GM04503 (cell line): ENCODE measurements around the gene MMEL1.
"Not testable (repeated sequence)": the region's sequence is repeated elsewhere in the genome, so short reads cannot be mapped to it uniquely, and the experiment has no call there.

Experiments
- DNase-seq: peaks from one replicate; pipeline ENCODE4 v3.0.0-alpha.2; 2012; ENCODE audit warnings: low read depth

MMEL1 gene, protein sequence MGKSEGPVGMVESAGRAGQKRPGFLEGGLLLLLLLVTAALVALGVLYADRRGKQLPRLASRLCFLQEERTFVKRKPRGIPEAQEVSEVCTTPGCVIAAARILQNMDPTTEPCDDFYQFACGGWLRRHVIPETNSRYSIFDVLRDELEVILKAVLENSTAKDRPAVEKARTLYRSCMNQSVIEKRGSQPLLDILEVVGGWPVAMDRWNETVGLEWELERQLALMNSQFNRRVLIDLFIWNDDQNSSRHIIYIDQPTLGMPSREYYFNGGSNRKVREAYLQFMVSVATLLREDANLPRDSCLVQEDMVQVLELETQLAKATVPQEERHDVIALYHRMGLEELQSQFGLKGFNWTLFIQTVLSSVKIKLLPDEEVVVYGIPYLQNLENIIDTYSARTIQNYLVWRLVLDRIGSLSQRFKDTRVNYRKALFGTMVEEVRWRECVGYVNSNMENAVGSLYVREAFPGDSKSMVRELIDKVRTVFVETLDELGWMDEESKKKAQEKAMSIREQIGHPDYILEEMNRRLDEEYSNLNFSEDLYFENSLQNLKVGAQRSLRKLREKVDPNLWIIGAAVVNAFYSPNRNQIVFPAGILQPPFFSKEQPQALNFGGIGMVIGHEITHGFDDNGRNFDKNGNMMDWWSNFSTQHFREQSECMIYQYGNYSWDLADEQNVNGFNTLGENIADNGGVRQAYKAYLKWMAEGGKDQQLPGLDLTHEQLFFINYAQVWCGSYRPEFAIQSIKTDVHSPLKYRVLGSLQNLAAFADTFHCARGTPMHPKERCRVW

DNA sequence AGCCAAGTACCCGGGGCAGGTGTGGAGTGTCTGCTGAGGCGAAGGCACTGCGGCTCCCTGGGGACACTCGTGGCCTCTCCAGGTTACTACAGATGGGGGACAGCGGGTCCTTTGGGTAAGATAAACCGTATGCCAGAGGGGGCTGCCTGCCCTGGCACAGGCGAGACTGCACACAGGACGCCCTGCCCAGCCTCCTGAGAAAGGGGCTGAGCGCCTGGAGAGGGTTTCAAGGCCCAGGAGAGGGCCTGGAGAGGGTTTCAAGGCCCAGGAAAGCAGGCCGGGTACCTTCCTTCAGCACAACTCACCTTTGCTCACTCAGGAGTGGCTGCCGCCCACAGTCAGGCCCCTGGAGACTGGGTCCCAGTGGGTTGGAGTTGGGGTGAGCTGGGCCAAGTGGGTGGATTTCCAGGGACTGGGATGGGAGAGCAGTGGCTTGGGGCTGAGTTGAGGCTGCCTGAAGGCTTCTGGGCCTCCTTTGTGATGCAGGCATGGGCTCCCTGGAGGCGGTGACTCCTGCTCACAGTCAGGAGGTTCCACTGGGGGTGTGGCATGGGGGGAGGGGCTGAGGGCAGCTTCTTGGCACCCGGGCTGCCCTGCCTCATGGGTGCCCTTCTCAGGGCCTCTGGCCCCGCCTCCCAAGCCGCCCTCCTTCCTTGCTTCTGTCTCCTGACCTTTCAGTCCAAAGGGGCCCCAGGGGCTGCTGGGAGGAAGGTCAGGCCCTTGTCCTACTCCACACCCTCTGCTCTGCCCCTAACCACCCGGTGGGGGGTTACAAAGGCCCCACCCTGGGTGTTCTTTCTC, at the start of gene MMEL1:
TSS of gene MMEL1 (minus strand) at position 456 of the 801 bp plus-strand sequence. CDS start 3,532 bp downstream, outside the sequence.
- DNase-seq: no peak

DNA sequence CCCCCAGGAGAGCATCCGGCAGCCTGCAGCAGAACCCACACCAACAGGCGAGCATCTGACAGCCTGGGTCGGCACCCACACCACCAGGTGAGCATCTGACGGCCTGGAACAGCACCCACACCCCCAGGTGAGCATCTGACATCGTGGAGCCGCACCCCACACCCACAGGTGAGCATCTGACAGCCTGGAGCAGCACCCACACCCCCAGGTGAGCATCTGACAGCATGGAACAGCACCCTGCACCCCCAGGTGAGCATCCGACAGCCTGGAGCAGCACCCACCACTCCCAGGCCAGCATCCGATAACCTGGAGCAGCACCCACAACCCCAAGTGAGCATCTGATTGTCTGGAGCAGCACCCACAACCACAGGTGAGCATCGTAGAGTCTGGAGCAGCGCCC, 43.9 kb upstream of the MMEL1 start:
- not testable (repeated sequence) for DNase-seq

DNA sequence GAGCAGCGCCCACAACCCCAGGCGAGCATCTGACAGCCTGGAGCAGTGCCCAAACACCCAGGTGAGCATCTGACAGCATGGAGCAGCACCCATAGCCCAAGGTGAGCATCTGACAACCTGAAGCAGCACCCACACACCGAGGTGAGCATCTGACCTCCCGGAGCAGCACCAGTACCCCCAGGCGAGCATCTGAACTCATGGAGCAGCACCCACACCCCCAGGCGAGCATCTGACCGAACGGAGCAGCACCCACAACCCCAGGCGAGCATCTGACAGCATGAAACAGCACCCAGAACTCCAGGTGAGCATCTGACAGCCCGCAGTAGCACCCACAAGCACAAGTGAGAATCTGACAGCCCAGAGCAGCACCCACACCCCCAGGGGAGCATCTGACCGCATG, 38.8 kb upstream of the MMEL1 start:
- DNase-seq: not testable (repeated sequence)

DNA sequence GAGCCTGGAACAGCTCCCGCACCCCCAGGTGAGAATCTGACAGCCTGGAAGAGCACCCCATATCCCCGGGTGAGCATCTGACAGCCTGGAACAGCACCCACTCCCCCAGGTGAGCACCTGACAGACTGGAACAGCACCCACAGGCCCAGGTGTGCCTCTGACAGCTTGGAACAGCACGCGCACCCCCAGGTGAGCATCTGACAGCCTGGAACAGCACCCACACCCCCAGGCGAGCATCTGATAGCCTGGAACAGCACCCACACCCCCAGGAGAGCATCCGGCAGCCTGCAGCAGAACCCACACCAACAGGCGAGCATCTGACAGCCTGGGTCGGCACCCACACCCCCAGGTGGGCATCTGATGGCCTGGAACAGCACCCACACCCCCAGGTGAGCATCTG, 27.0 kb upstream of the MMEL1 start:
- DNase-seq: not testable (repeated sequence)

DNA sequence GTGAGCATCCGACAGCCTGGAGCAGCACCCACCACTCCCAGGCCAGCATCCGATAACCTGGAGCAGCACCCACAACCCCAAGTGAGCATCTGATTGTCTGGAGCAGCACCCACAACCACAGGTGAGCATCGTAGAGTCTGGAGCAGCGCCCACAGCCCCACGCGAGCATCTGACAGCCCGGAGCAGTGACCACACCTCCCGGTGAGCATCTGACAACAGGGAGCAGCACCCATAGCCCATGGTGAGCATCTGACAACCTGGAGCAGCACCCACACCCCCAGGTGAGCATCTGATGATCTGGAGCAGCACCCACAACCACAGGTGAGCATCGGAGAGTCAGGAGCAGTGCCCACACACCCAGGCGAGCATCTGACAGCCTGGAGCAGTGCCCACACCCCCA, 25.1 kb upstream of the MMEL1 start:
- not testable (repeated sequence) for DNase-seq

DNA sequence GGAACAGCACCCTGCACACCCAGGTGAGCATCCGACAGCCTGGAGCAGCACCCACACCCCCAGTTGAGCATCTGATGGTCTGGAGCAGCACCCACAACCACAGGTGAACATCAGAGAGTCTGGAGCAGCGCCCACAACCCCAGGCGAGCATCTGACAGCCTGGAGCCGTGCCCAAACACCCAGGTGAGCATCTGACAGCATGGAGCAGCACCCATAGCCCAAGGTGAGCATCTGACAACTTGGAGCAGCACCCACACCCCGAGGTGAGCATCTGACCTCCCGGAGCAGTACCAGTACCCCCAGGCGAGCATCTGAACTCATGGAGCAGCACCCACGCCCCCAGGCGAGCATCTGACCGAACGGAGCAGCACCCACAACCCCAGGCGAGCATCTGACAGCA, 24.3 kb upstream of the MMEL1 start:
- DNase-seq: not testable (repeated sequence)

DNA sequence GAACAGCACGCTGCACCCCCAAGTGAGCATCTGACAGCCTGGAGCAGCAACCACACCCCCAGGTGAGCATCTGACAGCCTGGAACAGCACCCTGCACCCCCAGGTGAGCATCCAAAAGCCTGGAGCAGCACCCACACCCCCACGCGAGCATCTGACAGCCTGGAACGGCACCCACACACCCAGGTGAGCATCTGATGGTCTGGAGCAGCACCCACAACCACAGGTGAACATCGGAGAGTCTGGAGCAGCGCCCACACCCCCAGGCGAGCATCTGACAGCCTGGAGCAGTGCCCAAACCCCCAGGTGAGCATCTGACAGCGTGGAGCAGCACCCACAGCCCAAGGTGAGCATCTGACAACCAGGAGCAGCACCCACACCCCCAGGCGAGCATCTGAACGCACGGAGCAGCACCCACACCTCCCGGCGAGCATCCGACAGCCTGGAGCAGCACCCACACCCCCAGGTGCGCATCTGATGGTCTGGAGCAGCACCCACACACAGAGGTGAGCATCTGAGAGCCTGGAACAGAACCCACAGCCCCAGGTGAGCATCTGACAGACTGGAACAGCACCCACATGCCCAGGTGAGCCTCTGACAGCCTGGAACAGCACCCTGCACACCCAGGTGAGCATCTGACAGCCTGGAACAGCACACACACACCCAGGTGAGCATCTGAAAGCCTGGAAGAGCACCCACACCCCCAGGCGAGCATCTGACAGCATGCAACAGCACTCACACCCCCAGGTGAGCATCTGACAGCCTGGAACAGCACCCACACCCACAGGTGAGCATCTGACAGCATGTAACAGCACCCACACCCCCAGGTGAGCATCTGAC, 23.0 kb upstream of the MMEL1 start:
- DNase-seq: not testable (repeated sequence)

DNA sequence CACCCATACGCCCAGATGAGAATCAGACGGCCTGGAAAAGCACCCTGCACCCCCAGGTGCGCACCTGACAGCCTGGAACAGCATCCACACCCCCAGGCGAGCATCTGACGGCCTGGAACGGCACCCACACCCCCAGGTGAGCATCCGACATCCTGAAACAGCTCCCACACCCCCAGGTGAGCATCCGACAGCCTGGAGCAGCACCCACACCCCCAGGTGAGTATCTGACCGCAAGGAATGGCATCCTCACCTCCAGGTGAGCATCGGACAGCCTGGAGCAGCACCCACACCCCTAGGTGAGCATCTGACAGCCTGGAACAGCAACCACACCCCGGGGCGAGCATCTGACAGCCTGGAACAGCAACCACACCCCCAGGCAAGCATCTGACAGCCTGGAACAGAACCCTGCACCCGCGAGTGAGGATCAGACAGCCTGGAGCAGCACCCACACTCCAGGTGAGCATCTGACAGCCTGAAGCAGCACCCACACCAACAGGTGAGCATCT, 21.7 kb upstream of the MMEL1 start:
- DNase-seq: not testable (repeated sequence)

DNA sequence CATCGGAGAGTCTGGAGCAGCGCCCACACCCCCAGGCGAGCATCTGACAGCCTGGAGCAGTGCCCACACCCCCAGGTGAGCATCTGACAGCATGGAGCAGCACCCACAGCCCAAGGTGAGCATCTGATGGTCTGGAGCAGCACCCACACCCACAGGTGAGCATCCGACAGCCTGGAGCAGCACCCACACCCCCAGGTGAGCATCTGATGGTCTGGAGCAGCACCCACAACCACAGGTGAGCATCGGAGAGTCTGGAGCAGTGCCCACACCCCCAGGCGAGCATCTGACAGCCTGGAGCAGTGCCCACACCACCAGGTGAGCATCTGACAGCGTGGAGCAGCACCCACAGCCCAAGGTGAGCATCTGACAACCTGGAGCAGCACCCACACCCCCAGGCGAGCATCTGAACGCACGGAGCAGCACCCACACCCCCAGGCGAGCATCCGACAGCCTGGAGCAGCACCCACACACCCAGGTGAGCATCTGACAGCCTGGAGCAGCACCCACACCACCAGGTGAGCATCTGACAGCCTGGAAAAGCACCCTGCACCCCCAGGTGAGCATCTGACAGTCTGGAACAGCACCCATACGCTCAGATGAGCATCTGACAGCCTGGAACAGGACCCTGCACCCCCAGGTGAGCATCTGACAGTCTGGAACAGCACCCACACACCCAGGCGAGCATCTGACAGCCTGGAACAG, 21.1 kb upstream of the MMEL1 start:
- DNase-seq: not testable (repeated sequence)

DNA sequence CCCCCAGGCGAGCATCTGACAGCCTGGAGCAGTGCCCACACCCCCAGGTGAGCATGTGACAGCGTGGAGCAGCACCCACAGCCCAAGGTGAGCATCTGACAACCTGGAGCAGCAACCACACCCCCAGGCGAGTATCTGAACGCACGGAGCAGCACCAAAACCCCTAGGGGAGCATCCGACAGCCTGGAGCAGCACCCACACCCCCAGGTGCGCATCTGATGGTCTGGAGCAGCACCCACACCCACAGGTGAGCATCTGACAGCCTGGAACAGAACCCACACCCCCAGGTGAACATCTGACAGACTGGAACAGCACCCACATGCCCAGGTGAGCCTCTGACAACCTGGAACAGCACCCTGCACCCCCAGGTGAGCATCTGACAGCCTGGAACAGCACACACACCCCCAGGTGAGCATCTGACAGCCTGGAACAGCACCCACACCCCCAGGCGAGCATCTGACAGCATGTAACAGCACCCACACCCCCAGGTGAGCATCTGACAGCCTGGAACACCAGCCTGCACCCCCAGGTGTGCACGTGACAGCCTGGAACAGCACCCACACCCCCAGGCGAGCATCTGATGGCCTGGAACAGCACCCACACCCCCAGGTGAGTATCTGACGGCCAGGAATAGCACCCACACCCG, 20.2 kb upstream of the MMEL1 start:
- DNase-seq: not testable (repeated sequence)

DNA sequence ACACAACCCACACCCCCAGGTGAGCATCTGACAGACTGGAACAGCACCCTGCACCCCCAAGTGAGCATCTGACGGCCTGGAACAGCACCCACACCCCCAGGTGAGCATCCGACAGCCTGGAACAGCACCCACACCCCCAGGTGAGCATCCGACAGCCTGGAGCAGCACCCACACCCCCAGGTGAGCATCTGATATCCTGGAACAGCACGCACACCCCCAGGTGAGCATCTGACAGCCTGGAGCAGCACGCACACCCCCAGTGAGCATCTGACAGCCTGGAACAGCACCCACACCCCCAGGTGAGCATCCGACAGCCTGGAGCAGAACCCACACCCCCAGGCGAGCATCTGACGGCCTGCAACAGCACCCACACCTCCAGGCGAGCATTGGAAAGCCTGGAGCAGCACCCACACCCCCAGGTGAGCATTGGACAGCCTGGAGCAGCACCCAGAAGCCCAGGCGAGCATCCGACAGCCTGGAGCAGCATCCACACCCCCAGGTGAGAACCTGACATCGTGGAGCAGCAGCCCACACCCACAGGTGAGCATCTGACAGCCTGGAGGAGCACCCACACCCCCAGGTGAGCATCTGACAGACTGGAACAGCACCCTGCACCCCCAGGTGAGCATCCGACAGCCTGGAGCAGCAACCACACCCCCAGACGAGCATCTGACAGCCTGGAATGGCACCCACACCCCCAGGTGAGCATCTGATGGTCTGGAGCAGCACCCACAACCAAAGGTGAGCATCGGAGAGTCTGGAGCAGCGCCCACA, 19.5 kb upstream of the MMEL1 start:
- DNase-seq: not testable (repeated sequence)

DNA sequence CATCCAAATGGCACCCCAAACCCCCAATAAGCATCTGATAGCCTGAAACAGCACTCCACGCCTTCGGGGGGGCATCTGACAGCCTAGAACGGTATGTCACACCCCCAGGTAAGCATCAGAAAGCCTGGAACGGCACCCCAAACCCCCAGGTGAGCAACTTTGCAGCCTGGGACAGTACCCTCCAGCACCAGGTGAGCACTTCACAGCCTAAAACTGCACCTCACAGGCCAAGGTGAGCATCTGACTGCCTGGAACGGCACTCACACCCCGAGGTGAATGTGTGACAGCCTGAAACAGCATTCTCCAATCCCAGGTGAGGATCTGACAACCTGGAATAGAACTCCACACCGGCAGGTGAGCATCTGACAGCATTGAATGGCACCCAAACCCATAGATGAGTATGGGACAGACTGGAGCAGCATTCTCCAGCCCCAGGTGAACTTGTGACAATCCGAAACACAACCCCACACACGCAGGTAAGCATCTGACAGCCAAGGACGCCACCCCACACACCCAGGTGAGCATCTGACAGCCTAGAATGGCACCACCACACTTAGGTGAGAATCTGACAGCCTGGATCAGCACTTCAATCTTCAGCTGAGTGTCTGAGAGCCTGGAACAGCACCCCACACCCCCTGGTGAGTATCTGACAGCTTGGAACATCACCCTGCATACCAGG, 18.3 kb upstream of the MMEL1 start:
- no peak for DNase-seq

DNA sequence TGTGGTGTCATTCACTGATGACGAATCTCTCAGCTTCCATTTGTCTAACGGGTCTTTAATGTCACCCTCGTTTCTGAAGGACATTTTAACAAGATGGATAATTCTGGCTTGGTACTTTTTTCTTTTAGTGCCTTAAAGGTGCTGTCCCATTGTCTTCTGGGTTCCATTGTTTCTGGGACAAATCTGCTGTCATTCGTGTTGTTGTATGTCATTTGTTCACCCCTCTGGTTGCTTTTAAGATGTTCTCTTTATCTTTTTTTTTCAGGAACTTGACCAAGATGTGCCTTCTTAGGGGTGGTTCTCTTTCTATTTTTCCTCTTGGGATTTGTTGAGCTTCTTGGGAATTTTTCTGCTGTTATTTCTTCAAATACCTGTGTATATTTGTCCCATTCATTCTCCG, 14.0 kb upstream of the MMEL1 start:
- DNase-seq: no peak

DNA sequence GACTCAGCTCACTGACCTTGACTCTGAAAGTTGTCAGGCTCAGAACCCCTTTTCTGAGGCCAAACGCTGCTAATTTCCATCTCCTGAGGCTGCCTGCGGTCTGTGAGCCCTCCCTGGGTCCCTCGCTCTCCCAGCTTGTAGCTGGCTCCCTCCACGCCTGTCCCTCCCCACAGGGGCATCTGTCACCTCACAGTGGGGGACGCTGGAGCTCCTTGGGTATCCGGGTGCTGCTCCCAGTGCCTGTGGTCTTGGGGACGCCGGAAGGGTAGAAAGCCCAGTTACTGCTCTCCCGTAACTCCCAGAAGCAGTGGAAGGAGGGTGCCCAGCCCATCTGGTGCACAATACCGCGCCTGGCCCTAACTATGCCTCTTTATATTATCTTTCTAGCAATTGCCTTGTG, 13.0 kb upstream of the MMEL1 start:
- no peak for DNase-seq

DNA sequence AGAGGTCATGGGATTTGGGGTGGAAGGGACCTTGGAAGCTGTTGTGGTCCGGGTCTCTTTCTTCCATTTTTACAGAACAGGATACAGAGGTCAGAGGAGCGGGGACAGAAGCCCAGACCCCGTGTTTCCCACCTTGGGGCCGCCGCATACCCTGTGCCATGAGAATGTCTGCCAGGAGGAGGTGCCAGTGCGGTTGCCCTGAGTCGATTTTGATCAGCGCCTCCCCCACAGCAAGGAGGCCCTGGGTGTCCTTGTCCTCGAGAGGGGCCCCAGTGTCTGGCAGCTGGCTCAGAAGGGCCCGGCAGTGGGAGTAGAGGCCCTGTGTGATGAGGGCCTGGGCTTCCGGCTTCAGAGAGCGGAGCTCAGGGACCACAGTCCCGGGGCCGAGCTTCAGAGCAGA, 12.3 kb upstream of the MMEL1 start:
- DNase-seq: no peak

DNA sequence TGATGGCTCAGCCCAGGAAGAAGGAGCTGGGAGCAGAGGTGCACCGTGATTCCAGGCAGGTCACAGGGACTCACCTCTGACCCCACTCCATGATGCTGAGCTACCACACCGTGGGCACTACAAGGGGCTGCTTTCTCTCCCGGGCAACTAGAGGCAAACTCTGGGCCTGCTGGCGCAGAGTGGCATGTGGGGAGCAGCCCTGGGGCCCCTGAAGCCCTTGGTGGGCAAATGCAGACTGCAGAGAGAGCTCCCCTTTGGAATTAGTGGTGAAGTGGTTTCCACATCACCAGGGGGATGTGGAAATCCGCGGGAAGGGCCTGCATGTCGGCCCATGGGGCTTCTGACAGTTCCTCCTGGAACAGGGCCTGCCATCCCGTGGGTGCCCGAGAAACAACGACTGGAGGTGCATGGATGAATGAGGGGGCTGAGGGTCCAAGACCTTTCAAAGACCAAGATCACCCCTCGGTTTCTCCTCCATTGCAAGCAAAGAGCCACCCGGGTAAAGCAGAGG, 11.8 kb upstream of the MMEL1 start:
- DNase-seq: no peak

DNA sequence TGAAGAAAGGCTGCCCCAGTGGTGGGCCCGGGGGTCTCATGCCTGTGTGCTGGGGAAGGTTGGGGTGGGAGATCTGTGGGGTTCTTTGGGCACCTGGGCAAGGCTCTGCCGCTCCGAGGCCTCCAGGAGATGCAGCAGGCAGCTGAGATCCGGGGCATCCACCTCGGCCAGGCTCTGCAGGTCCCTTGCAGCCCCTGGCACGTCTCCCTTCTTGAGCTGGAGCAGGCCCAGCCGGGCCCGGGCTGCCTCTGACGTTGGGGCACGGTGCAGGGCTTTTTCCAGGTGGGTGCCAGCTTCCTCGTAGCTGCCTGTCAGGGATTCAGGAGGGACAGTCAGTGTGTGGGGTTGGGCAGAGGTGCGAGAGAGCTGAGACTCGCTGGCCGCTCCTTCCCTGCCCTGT, 11.4 kb upstream of the MMEL1 start:
- DNase-seq: no peak

DNA sequence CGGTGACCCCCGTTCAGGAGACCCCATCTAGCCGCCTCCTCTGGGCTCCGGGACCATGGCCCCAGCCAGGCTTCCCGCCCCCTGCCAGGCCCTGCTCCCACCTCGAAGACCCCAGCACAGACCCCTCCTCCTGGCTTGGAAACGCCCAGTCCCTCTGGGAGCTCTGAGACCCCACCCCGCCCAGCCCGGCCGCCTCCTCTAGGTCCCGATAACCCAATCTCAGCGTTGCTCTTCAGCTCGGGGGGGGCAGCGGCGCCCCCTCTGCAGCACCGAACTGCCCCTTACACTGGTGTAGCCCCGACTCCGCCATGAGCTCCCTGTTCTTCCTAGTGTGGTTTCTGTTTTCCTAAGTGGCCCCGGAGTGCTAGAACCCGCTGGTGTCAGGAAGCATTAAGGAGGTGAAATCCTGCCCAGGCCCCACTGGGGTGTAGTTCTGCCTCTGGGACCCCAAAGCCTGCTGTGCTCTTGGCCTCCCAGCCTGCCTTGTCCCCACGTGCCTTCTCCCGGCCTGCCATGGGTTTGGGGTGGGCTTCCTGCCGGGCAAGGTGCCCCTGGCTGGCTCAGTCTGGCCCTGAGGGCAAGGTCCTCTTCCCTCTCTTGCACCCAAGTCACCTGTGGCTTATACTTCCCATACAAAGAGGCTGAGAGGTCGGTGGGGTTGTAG, 10.7 kb upstream of the MMEL1 start:
- DNase-seq: no peak
